MCF 10A (cell line): Measurements from ENCODE around the gene PGBD5. TPM values are rescaled to one million over a fixed set of nuclear protein-coding genes. Genes with fewer than 3 reads are reported as not detected.

ENCODE experiments used
- BruUV-seq: library from RNA; stranded (reverse); fragments of 400-500 nt; replicated peaks from 2 replicates; lab custom pipeline; 2021; lab: Mats Ljungman, UMichigan
- CTCF ChIA-PET: fragments of 300-600 bp; sonication (Branson Sonifier 250); formaldehyde crosslinking; extraction: SDS; loops from one replicate; lab custom pipeline; 2021; ENCODE audit warnings: antibody characterized with exemption, inconsistent platforms; lab: Yijun Ruan, JAX
- POLR2A ChIA-PET: fragments of 300-600, 350-650 bp; sonication (Branson Sonifier 250); formaldehyde crosslinking; extraction: SDS; loops from one replicate; lab custom pipeline; 2020; ENCODE audit warnings: antibody characterized with exemption, inconsistent platforms; lab: Yijun Ruan, JAX
- DNase-seq: peaks from one replicate; pipeline ENCODE4 v3.0.0-alpha.2; 2018; ENCODE audit not compliant: unreplicated experiment
- H3K27ac Mint-ChIP-seq: one replicate; pipeline ENCODE4 v1.8.0; 2022; ENCODE audit warnings: mild to moderate bottlenecking, low read depth, mixed read lengths; ENCODE audit not compliant: unreplicated experiment
- H3K27me3 Mint-ChIP-seq: one replicate; pipeline ENCODE4 v1.8.0; 2022; ENCODE audit warnings: mixed read lengths; ENCODE audit not compliant: insufficient read depth, unreplicated experiment
- H3K36me3 Mint-ChIP-seq: one replicate; pipeline ENCODE4 v1.8.0; 2022; ENCODE audit warnings: mild to moderate bottlenecking, moderate library complexity, mixed read lengths; ENCODE audit not compliant: insufficient read depth, unreplicated experiment
- H3K4me1 Mint-ChIP-seq: one replicate; pipeline ENCODE4 v1.8.0; 2022; ENCODE audit warnings: mixed read lengths; ENCODE audit not compliant: insufficient read depth, unreplicated experiment
- H3K4me3 Mint-ChIP-seq: one replicate; pipeline ENCODE4 v1.8.0; 2022; ENCODE audit warnings: mild to moderate bottlenecking, moderate library complexity, mixed read lengths; ENCODE audit not compliant: unreplicated experiment
- H3K9me3 Mint-ChIP-seq: one replicate; pipeline ENCODE4 v1.8.0; 2022; ENCODE audit warnings: mixed read lengths; ENCODE audit not compliant: unreplicated experiment
- intact Hi-C: fragments of 100-400 bp; cut with micrococcal nuclease; formaldehyde crosslinking; loops from 2 replicates; pipeline ENCODE4 v1.14.1; 2022
- total RNA-seq: library from RNA; stranded (reverse); gene quantifications from 2 replicates; pipeline ENCODE4 v1.2.3, GENCODE V29; 2022
- TF ChIP-seq, protein P1 (sequence below): fragments of 200-600 bp; IDR thresholded peaks from one replicate; pipeline ENCODE4 v1.8.0; 2022; ENCODE audit warnings: antibody characterized with exemption, mild to moderate bottlenecking; ENCODE audit not compliant: unreplicated experiment

PGBD5 gene
- total RNA-seq, 1 experiment from 2014 or later: 1.2 TPM

- no peaks in the 10 kb centered on the region for H3K36me3 Mint-ChIP-seq
- no peaks in the 10 kb centered on the region for H3K9me3 Mint-ChIP-seq
- H3K4me1 Mint-ChIP-seq: peaks cover 49% of the 10 kb centered on the region
- ChIA-PET CTCF (interaction anchor here (0.6 to 8.8 kb wide), 15 partner anchors 15 to 792 kb away, joined by 3 to 145 read pairs (median 3); no protein-coding TSS in a partner anchor), POLR2A (interaction anchor here (0.6 to 1.9 kb wide), 13 partner anchors 15 to 1087 kb away, joined by 3 to 11 read pairs (median 3); partner anchors contain the start of genes GALNT2 and NUP133)
- no TSS peak for BruUV-seq
- H3K27ac Mint-ChIP-seq: peak overlapping the region; percentile 21
- TF ChIP-seq, protein P1, sequence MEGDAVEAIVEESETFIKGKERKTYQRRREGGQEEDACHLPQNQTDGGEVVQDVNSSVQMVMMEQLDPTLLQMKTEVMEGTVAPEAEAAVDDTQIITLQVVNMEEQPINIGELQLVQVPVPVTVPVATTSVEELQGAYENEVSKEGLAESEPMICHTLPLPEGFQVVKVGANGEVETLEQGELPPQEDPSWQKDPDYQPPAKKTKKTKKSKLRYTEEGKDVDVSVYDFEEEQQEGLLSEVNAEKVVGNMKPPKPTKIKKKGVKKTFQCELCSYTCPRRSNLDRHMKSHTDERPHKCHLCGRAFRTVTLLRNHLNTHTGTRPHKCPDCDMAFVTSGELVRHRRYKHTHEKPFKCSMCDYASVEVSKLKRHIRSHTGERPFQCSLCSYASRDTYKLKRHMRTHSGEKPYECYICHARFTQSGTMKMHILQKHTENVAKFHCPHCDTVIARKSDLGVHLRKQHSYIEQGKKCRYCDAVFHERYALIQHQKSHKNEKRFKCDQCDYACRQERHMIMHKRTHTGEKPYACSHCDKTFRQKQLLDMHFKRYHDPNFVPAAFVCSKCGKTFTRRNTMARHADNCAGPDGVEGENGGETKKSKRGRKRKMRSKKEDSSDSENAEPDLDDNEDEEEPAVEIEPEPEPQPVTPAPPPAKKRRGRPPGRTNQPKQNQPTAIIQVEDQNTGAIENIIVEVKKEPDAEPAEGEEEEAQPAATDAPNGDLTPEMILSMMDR: no peak
- intact Hi-C loops: loop anchor here (5.0 kb wide), 1 partner anchor 141 kb away; no protein-coding TSS in a partner anchor
- peak; percentile 100 for DNase-seq
- peak overlapping the region; percentile 35 for H3K4me3 Mint-ChIP-seq
- no peaks in the 10 kb centered on the region for H3K27me3 Mint-ChIP-seq
Observed at GRCh38 chr1:230308039-230308438, 118.1 kb downstream of the PGBD5 start.

GRCh38 chr1:230307213-230307612, 118.9 kb downstream of the PGBD5 start:
- Mint-ChIP-seq H3K4me1 (peaks cover 49% of the 10 kb centered on the region), H3K9me3 (no peaks in the 10 kb centered on the region), H3K27ac (peak overlapping the region; percentile 21), H3K27me3 (no peaks in the 10 kb centered on the region), H3K4me3 (peak overlapping the region; percentile 35), H3K36me3 (no peaks in the 10 kb centered on the region)
- ChIA-PET POLR2A (interaction anchor here (0.6 to 1.9 kb wide), 10 partner anchors 14 to 1088 kb away, joined by 3 to 11 read pairs (median 3); partner anchors contain the start of gene GALNT2), CTCF (interaction anchor here (0.6 to 8.8 kb wide), 9 partner anchors 18 to 842 kb away, joined by 3 to 145 read pairs (median 3); no protein-coding TSS in a partner anchor)
- BruUV-seq: no TSS peak
- DNase-seq: peak; percentile 83
- TF ChIP-seq, protein P1: no peak
- intact Hi-C loops: loop anchor here (5.0 kb wide), 1 partner anchor 140 kb away; no protein-coding TSS in a partner anchor

DNA sequence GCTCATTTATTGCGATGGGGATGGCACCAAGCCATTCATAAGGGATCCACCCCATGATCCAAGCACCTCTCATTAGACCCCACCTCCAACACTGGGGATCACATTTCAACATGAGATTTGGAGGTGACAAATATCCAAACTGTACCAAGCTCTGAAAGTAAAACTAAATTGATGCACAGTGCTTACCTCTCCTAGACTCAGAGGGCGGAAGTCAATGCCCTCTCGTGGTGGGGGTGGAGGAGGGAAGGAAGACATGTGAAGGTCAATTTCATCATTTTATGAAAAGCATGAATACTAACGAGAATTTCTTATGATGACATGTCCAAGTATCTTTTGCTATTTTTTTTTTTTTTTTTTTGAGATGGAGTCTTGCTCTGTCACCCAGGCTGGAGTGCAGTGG, 120.0 kb downstream of the PGBD5 start:
- ChIA-PET POLR2A (no interaction called here), CTCF (interaction anchor here (0.6 to 2.9 kb wide), 9 partner anchors 9 to 654 kb away, joined by 3 to 8 read pairs (median 5); no protein-coding TSS in a partner anchor)
- Mint-ChIP-seq H3K36me3 (no peaks in the 10 kb centered on the region), H3K4me1 (peaks cover 40% of the 10 kb centered on the region), H3K9me3 (no peaks in the 10 kb centered on the region), H3K27me3 (no peaks in the 10 kb centered on the region), H3K4me3 (no peak overlapping the region), H3K27ac (no peak overlapping the region)
- TF ChIP-seq, protein P1: no peak
- BruUV-seq: no TSS peak
- DNase-seq: peak; percentile 35
- intact Hi-C loops: loop anchor here (5.0 kb wide), 1 partner anchor 139 kb away; no protein-coding TSS in a partner anchor

GRCh38 chr1:230303822-230304221, 122.3 kb downstream of the PGBD5 start:
- intact Hi-C loops: no loop called here
- Mint-ChIP-seq H3K4me1 (peaks cover 34% of the 10 kb centered on the region), H3K27me3 (no peaks in the 10 kb centered on the region), H3K36me3 (no peaks in the 10 kb centered on the region), H3K4me3 (no peak overlapping the region), H3K9me3 (no peaks in the 10 kb centered on the region), H3K27ac (peak overlapping the region; percentile 22)
- ChIA-PET CTCF (interaction anchor here (0.6 to 2.9 kb wide), 2 partner anchors 11 to 502 kb away, joined by 3 to 8 read pairs; no protein-coding TSS in a partner anchor), POLR2A (interaction anchor here (1.1 to 1.6 kb wide), 3 partner anchors 24 to 643 kb away, joined by 3 to 9 read pairs (median 3); no protein-coding TSS in a partner anchor)
- TF ChIP-seq, protein P1: no peak
- BruUV-seq: no TSS peak
- DNase-seq: peak; percentile 92
